Fibroblast of lung (primary cell): ENCODE measurements around the gene MEIOB. TPM values are rescaled to one million over a fixed set of nuclear protein-coding genes. Genes with fewer than 3 reads are reported as not detected.

ENCODE experiments used
- DNase-seq, 2 donors: peaks; one replicate each; pipeline versions ENCODE4 v3.0.0 to v3.0.0-alpha.2; 2010; ENCODE audit warnings: low read depth in 2 of 2
- H2AFZ ChIP-seq: 2 replicates; pipeline ENCODE4 v1.5.1; 2012; ENCODE audit warnings: low read length, control low read depth, inconsistent platforms
- H3K27ac ChIP-seq: 2 replicates; pipeline ENCODE4 v1.5.1; 2011; ENCODE audit warnings: low read length, control low read depth; ENCODE audit not compliant: insufficient read depth
- H3K27me3 ChIP-seq: 2 replicates; pipeline ENCODE4 v1.5.1; 2011; ENCODE audit warnings: mild to moderate bottlenecking, low read length; ENCODE audit not compliant: control insufficient read depth, insufficient read depth
- H3K36me3 ChIP-seq: 2 replicates; pipeline ENCODE4 v1.5.1; 2011; ENCODE audit warnings: low read length; ENCODE audit not compliant: control insufficient read depth, insufficient read depth
- H3K4me1 ChIP-seq: 2 replicates; pipeline ENCODE4 v1.5.1; 2011; ENCODE audit warnings: low read length; ENCODE audit not compliant: control insufficient read depth, insufficient read depth; ENCODE audit errors: extremely low read depth
- H3K4me2 ChIP-seq: 2 replicates; pipeline ENCODE4 v1.5.1; 2011; ENCODE audit warnings: low read length, control low read depth; ENCODE audit not compliant: insufficient read depth; ENCODE audit errors: extremely low read depth
- H3K4me3 ChIP-seq, 4 experiments: fragments of 200-600 bp in 1 of 4; sonication (generic) in 1 of 4; replicated peaks in 1 of 4; 2 replicates each; pipeline ENCODE4 v1.5.1; 2011 to 2016; ENCODE audit warnings: low read length in 4 of 4, low read depth in 3 of 4, mild to moderate bottlenecking in 3 of 4, control low read depth in 2 of 4, inconsistent platforms in 1 of 4, mixed read lengths in 1 of 4; ENCODE audit not compliant: insufficient read depth in 1 of 4; ENCODE audit errors: control extremely low read depth in 1 of 4
- H3K79me2 ChIP-seq: 2 replicates; pipeline ENCODE4 v1.5.1; 2012; ENCODE audit warnings: mild to moderate bottlenecking, low read length, inconsistent platforms; ENCODE audit not compliant: control insufficient read depth, insufficient read depth
- H3K9ac ChIP-seq: 2 replicates; pipeline ENCODE4 v1.5.1; 2011; ENCODE audit warnings: mild to moderate bottlenecking, low read length, control low read depth; ENCODE audit not compliant: insufficient read depth
- H3K9me3 ChIP-seq: 2 replicates; pipeline ENCODE4 v1.5.1; 2012; ENCODE audit warnings: low read depth, low read length; ENCODE audit not compliant: control insufficient read depth, insufficient read depth
- H4K20me1 ChIP-seq: 2 replicates; pipeline ENCODE4 v1.5.1; 2011; ENCODE audit warnings: low read length; ENCODE audit not compliant: control insufficient read depth, insufficient read depth; ENCODE audit errors: extremely low read depth
- CTCF ChIP-seq, 2 donors: IDR thresholded peaks in 1 of 2; conservative IDR thresholded peaks in 1 of 2; 1 replicate in 1 of 2; 2 replicates in 1 of 2; pipeline ENCODE4 v1.5.1; 2011 to 2012; ENCODE audit warnings: low read length in 2 of 2, control low read depth in 1 of 2, inconsistent platforms in 1 of 2, low read depth in 1 of 2, mild to moderate bottlenecking in 1 of 2
- EZH2 ChIP-seq: IDR thresholded peaks from 2 replicates; pipeline ENCODE4 v1.5.1; 2012; ENCODE audit warnings: low read length, control low read depth, mild to moderate bottlenecking; ENCODE audit errors: missing control alignments
- polyA plus RNA-seq, 2 donors: library from polyadenylated mRNA; depleted of rRNA in 1 of 2; stranded (reverse) in 1 of 2; unstranded in 1 of 2; fragments of >200 nt; gene quantifications; 2 replicates each; pipeline ENCODE4 v1.2.1, GENCODE V29; 2011 to 2012; ENCODE audit warnings: missing spikeins in 1 of 2
- total RNA-seq: library from RNA; depleted of rRNA; stranded (reverse); fragments of >200 nt; gene quantifications from 2 replicates; pipeline ENCODE4 v1.2.1, GENCODE V29; 2014

Gene MEIOB
- total and polyA plus RNA-seq, 2 donors (not counting 1 experiment from before 2014, with no cell fraction given): not detected

GRCh38 chr16:1913327-1914083, 41.5 kb upstream of the MEIOB start:
- no peak for DNase-seq
- TF ChIP-seq CTCF (conservative IDR thresholded peaks at IDR 0.05 in 1 of 2, IDR thresholded peaks at IDR 0.05 in 1 of 2; ENCODE audit: low read depth in 1 of 2, low read length in 2 of 2): no peak
- no peak for TF ChIP-seq EZH2

GRCh38 chr16:1912215-1912543, 40.2 kb upstream of the MEIOB start:
- Histone ChIP-seq H3K9me3 (no peaks in the 10 kb centered on the region), H3K4me2 (no peak overlapping the region), H3K27me3 (peaks cover 15% of the 10 kb centered on the region), H4K20me1 (no peaks in the 10 kb centered on the region), H3K9ac (no peak overlapping the region), H3K4me3 (no peak overlapping the region), H3K36me3 (no peaks in the 10 kb centered on the region), H3K4me1 (no peaks in the 10 kb centered on the region), H3K27ac (no peak overlapping the region), H3K79me2 (no peaks in the 10 kb centered on the region), H2AFZ (no peak overlapping the region)
- DNase-seq: no peak
- TF ChIP-seq EZH2 (no peak), CTCF (conservative IDR thresholded peaks at IDR 0.05 in 1 of 2, IDR thresholded peaks at IDR 0.05 in 1 of 2; ENCODE audit: low read depth in 1 of 2, low read length in 2 of 2) (no peak)

More at GRCh38 chr16:1913327-1914083, 41.5 kb upstream of the MEIOB start:
- H3K79me2 ChIP-seq: no peaks in the 10 kb centered on the region
- H3K36me3 ChIP-seq: no peaks in the 10 kb centered on the region
- no peak overlapping the region for H3K4me3 ChIP-seq
- no peak overlapping the region for H3K4me2 ChIP-seq
- no peak overlapping the region for H3K27ac ChIP-seq
- H3K27me3 ChIP-seq: peaks cover 21% of the 10 kb centered on the region
- H2AFZ ChIP-seq: no peak overlapping the region
- no peaks in the 10 kb centered on the region for H4K20me1 ChIP-seq
- H3K9me3 ChIP-seq: no peaks in the 10 kb centered on the region
- no peak overlapping the region for H3K9ac ChIP-seq
- no peaks in the 10 kb centered on the region for H3K4me1 ChIP-seq

GRCh38 chr16:1911467-1912214, 39.7 kb upstream of the MEIOB start:
- DNase-seq: no peak
- no peak for TF ChIP-seq CTCF (conservative IDR thresholded peaks at IDR 0.05 in 1 of 2, IDR thresholded peaks at IDR 0.05 in 1 of 2; ENCODE audit: low read depth in 1 of 2, low read length in 2 of 2)
- no peak for TF ChIP-seq EZH2
- no peak overlapping the region for H3K9ac ChIP-seq
- peaks cover 9% of the 10 kb centered on the region for H3K27me3 ChIP-seq
- no peak overlapping the region for H3K27ac ChIP-seq
- H3K79me2 ChIP-seq: no peaks in the 10 kb centered on the region
- H3K9me3 ChIP-seq: no peaks in the 10 kb centered on the region
- no peaks in the 10 kb centered on the region for H4K20me1 ChIP-seq
- no peak overlapping the region for H3K4me2 ChIP-seq
- no peak overlapping the region for H3K4me3 ChIP-seq
- H3K4me1 ChIP-seq: no peaks in the 10 kb centered on the region
- H3K36me3 ChIP-seq: no peaks in the 10 kb centered on the region
- H2AFZ ChIP-seq: no peak overlapping the region
